IMR-90 (cell line): ENCODE data around the gene NKAIN2.

Source experiments
- RCOR1 ChIP-seq: IDR thresholded peaks from 2 replicates; pipeline ENCODE4 v1.6.1; 2012; ENCODE audit warnings: mild to moderate bottlenecking, low read length, improper control_type of control experiment; ENCODE audit not compliant: insufficient replicate concordance
- TF ChIP-seq, protein P1 (sequence below): conservative IDR thresholded peaks from 2 replicates; pipeline ENCODE4 v1.5.1; 2012; ENCODE audit warnings: mild to moderate bottlenecking, low read depth, low read length, improper control_type of control experiment

DNA sequence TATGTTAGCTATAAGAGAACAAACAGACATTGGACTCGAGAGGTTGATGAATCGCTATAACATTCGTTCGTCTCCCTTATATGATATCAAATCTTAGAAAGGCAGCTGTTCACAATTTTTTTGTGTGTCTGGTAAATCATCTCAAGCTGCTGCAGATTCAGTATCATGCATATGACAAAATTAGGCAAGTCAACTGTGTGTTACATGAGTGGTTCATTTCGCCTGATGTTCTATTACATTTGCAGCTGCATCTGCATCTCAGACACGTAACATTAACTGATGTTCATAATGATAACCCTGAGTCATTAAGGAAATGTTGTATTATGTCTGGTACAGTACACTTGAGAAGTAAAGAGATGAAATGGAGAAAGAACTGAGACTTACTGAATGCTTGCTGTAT lies 92.1 kb downstream of the NKAIN2 start:
- TF ChIP-seq, protein P1, sequence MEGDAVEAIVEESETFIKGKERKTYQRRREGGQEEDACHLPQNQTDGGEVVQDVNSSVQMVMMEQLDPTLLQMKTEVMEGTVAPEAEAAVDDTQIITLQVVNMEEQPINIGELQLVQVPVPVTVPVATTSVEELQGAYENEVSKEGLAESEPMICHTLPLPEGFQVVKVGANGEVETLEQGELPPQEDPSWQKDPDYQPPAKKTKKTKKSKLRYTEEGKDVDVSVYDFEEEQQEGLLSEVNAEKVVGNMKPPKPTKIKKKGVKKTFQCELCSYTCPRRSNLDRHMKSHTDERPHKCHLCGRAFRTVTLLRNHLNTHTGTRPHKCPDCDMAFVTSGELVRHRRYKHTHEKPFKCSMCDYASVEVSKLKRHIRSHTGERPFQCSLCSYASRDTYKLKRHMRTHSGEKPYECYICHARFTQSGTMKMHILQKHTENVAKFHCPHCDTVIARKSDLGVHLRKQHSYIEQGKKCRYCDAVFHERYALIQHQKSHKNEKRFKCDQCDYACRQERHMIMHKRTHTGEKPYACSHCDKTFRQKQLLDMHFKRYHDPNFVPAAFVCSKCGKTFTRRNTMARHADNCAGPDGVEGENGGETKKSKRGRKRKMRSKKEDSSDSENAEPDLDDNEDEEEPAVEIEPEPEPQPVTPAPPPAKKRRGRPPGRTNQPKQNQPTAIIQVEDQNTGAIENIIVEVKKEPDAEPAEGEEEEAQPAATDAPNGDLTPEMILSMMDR, result no peak
- no peak for TF ChIP-seq RCOR1
